H1 (cell line): ENCODE data around the gene CCDC185. TPM values are rescaled to one million over a fixed set of nuclear protein-coding genes. Genes with fewer than 3 reads are reported as not detected.

Source experiments
- ATF3 ChIP-seq: IDR thresholded peaks from 2 replicates; pipeline ENCODE4 v1.6.1; 2011; ENCODE audit warnings: low read depth, mild to moderate bottlenecking, low read length; ENCODE audit not compliant: insufficient read depth
- BCL11A ChIP-seq, 2 experiments: IDR thresholded peaks; one replicate each; pipeline ENCODE4 v1.6.1; 2011; ENCODE audit warnings: low read depth in 2 of 2, low read length in 2 of 2, mild to moderate bottlenecking in 2 of 2
- EZH2 ChIP-seq: fragments of 200-600 bp; sonication (generic); IDR thresholded peaks from 2 replicates; pipeline ENCODE4 v1.7.1; 2012; ENCODE audit warnings: low read depth, mild to moderate bottlenecking, moderate library complexity, low read length, inconsistent platforms; ENCODE audit not compliant: severe bottlenecking
- HDAC2 ChIP-seq, 2 experiments: fragments of 300-600 bp in 1 of 2; sonication (generic) in 1 of 2; IDR thresholded peaks; 2 replicates each; pipeline ENCODE4 v1.6.1; 2011 to 2012; ENCODE audit warnings: low read depth in 2 of 2, low read length in 2 of 2, mild to moderate bottlenecking in 2 of 2, moderate library complexity in 2 of 2, borderline replicate concordance in 1 of 2, inconsistent platforms in 1 of 2
- JUND ChIP-seq: IDR thresholded peaks from 2 replicates; pipeline ENCODE4 v1.6.1; 2011; ENCODE audit warnings: mild to moderate bottlenecking, improper control_type of control experiment, low read length
- SRF ChIP-seq: IDR thresholded peaks from 2 replicates; pipeline ENCODE4 v1.6.1; 2011; ENCODE audit warnings: mild to moderate bottlenecking, low read depth, low read length, moderate library complexity
- polyA plus RNA-seq, 7 experiments: library from polyadenylated mRNA; depleted of rRNA in 3 of 7; stranded (reverse) in 5 of 7; unstranded in 2 of 7; fragments of >200 nt in 5 of 7; fragments of 200-250 nt in 2 of 7; gene quantifications; 1 replicate in 5 of 7; 2 replicates in 1 of 7; 4 replicates in 1 of 7; pipeline versions ENCODE4 v1.2.1 to v1.2.3, GENCODE V29; 2011 to 2013; ENCODE audit warnings: missing spikeins in 2 of 7, mixed read lengths in 2 of 7
- total RNA-seq: library from RNA; stranded (reverse); fragmentation: NEBNext Ultra II Directional; extraction: Animal tissue kit (Norgen Biotek cat#: 25700); gene quantifications from 2 replicates; pipeline ENCODE4 v1.2.1, GENCODE V29; 2021
- TF ChIP-seq, protein P1 (sequence below): fragments of 300-600 bp; sonication (generic); IDR thresholded peaks from 2 replicates; pipeline ENCODE4 v1.7.1; 2012; ENCODE audit warnings: low read length, moderate library complexity, mild to moderate bottlenecking, inconsistent platforms; ENCODE audit not compliant: insufficient replicate concordance

The CCDC185 gene
- total and polyA plus RNA-seq, 2 of the 8 experiments (the other 6 are each of a cell fraction or from before 2014, with no cell fraction given): not detected

DNA sequence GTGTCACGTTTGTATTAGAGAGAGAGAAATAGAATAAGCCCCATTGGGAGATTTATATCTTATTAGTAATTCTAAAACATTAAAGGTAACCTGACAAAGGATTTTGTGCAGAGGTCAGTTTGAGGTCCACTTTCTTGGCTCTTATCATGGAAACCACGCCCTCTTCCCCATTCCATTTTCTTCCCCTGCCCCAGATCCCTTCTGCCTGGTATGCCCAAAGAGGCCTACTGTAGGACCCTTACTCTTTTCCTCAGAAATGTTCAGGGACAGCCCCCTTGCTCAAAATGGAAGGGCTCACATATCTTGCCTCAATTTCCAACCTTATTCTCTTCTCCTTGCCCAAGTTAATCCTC, 9.6 kb downstream of the CCDC185 start (continued):
- TF ChIP-seq, protein P1, sequence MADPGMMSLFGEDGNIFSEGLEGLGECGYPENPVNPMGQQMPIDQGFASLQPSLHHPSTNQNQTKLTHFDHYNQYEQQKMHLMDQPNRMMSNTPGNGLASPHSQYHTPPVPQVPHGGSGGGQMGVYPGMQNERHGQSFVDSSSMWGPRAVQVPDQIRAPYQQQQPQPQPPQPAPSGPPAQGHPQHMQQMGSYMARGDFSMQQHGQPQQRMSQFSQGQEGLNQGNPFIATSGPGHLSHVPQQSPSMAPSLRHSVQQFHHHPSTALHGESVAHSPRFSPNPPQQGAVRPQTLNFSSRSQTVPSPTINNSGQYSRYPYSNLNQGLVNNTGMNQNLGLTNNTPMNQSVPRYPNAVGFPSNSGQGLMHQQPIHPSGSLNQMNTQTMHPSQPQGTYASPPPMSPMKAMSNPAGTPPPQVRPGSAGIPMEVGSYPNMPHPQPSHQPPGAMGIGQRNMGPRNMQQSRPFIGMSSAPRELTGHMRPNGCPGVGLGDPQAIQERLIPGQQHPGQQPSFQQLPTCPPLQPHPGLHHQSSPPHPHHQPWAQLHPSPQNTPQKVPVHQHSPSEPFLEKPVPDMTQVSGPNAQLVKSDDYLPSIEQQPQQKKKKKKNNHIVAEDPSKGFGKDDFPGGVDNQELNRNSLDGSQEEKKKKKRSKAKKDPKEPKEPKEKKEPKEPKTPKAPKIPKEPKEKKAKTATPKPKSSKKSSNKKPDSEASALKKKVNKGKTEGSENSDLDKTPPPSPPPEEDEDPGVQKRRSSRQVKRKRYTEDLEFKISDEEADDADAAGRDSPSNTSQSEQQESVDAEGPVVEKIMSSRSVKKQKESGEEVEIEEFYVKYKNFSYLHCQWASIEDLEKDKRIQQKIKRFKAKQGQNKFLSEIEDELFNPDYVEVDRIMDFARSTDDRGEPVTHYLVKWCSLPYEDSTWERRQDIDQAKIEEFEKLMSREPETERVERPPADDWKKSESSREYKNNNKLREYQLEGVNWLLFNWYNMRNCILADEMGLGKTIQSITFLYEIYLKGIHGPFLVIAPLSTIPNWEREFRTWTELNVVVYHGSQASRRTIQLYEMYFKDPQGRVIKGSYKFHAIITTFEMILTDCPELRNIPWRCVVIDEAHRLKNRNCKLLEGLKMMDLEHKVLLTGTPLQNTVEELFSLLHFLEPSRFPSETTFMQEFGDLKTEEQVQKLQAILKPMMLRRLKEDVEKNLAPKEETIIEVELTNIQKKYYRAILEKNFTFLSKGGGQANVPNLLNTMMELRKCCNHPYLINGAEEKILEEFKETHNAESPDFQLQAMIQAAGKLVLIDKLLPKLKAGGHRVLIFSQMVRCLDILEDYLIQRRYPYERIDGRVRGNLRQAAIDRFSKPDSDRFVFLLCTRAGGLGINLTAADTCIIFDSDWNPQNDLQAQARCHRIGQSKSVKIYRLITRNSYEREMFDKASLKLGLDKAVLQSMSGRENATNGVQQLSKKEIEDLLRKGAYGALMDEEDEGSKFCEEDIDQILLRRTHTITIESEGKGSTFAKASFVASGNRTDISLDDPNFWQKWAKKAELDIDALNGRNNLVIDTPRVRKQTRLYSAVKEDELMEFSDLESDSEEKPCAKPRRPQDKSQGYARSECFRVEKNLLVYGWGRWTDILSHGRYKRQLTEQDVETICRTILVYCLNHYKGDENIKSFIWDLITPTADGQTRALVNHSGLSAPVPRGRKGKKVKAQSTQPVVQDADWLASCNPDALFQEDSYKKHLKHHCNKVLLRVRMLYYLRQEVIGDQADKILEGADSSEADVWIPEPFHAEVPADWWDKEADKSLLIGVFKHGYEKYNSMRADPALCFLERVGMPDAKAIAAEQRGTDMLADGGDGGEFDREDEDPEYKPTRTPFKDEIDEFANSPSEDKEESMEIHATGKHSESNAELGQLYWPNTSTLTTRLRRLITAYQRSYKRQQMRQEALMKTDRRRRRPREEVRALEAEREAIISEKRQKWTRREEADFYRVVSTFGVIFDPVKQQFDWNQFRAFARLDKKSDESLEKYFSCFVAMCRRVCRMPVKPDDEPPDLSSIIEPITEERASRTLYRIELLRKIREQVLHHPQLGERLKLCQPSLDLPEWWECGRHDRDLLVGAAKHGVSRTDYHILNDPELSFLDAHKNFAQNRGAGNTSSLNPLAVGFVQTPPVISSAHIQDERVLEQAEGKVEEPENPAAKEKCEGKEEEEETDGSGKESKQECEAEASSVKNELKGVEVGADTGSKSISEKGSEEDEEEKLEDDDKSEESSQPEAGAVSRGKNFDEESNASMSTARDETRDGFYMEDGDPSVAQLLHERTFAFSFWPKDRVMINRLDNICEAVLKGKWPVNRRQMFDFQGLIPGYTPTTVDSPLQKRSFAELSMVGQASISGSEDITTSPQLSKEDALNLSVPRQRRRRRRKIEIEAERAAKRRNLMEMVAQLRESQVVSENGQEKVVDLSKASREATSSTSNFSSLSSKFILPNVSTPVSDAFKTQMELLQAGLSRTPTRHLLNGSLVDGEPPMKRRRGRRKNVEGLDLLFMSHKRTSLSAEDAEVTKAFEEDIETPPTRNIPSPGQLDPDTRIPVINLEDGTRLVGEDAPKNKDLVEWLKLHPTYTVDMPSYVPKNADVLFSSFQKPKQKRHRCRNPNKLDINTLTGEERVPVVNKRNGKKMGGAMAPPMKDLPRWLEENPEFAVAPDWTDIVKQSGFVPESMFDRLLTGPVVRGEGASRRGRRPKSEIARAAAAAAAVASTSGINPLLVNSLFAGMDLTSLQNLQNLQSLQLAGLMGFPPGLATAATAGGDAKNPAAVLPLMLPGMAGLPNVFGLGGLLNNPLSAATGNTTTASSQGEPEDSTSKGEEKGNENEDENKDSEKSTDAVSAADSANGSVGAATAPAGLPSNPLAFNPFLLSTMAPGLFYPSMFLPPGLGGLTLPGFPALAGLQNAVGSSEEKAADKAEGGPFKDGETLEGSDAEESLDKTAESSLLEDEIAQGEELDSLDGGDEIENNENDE: no peak
- no peak for TF ChIP-seq EZH2
- TF ChIP-seq BCL11A (IDR thresholded peaks at IDR 0.05; ENCODE audit: low read depth in 2 of 2, low read length in 2 of 2): no peak
- no peak for TF ChIP-seq HDAC2 (IDR thresholded peaks at IDR 0.05; ENCODE audit: borderline replicate concordance in 1 of 2, low read depth in 2 of 2, low read length in 2 of 2)
- TF ChIP-seq SRF: no peak
- TF ChIP-seq JUND: no peak
- TF ChIP-seq ATF3: no peak
- TF ChIP-seq, all 59 proteins: peak for 0
